ENCODE measurements around the gene GLIS1.

GRCh38 chr1:53765657-53766056 is 26.7 kb upstream of the GLIS1 start:
- TF ChIP-seq EZH2 (IDR thresholded peaks at IDR 0.05; ENCODE audit: borderline replicate concordance, low read depth, low read length, severe bottlenecking) (no peak), CTCF (IDR thresholded peaks at IDR 0.05; ENCODE audit: borderline replicate concordance, extremely low read depth, low read length, poor library complexity, severe bottlenecking) (no peak)

Measured in DND-41 (cell line).